WTC11 (cell line): ENCODE measurements around the gene KIF26A. TPM values are rescaled to one million over a fixed set of nuclear protein-coding genes. Genes with fewer than 3 reads are reported as not detected.

Experiments
- ATAC-seq: fragments of 200-7000 bp; cut with Tn5 transposase; 2 replicates; pipeline ENCODE4 v1.10.0; 2021; ENCODE audit warnings: mild to moderate bottlenecking, moderate library complexity
- CTCF ChIA-PET: fragments of 300-600 bp; sonication (Branson Sonifier 250); formaldehyde crosslinking; loops from one replicate; lab custom pipeline; 2021; ENCODE audit warnings: antibody characterized with exemption; lab: Charles Lee
- POLR2A ChIA-PET: fragments of 350-600 bp; sonication (Branson Sonifier 250); formaldehyde crosslinking; loops from one replicate; lab custom pipeline; 2021; ENCODE audit warnings: antibody characterized with exemption; lab: Charles Lee
- DNase-seq: peaks from one replicate; pipeline ENCODE4 v3.0.0; 2021; ENCODE audit warnings: low spot score
- H3K27ac Mint-ChIP-seq: 2 replicates; pipeline ENCODE4 v1.8.0; 2021; ENCODE audit warnings: mixed read lengths
- H3K27me3 Mint-ChIP-seq: 2 replicates; pipeline ENCODE4 v1.8.0; 2021; ENCODE audit warnings: low read depth, mild to moderate bottlenecking, moderate library complexity, mixed read lengths
- H3K36me3 Mint-ChIP-seq: 2 replicates; pipeline ENCODE4 v1.8.0; 2021; ENCODE audit warnings: mixed read lengths
- H3K4me1 Mint-ChIP-seq: 2 replicates; pipeline ENCODE4 v1.8.0; 2022; ENCODE audit warnings: mixed read lengths
- H3K4me3 Mint-ChIP-seq: 2 replicates; pipeline ENCODE4 v1.8.0; 2021; ENCODE audit warnings: mild to moderate bottlenecking, moderate library complexity, mixed read lengths
- H3K9me3 Mint-ChIP-seq: 2 replicates; pipeline ENCODE4 v1.8.0; 2021; ENCODE audit warnings: mixed read lengths
- CREB1 ChIP-seq: sonication (generic); formaldehyde crosslinking; IDR thresholded peaks from 2 replicates; pipeline ENCODE4 v1.8.0; 2023; ENCODE audit warnings: mild to moderate bottlenecking, missing genetic modification reagents
- E2F5 ChIP-seq: sonication (generic); formaldehyde crosslinking; IDR thresholded peaks from 2 replicates; pipeline ENCODE4 v1.8.1; 2022; ENCODE audit warnings: mild to moderate bottlenecking, moderate library complexity, missing genetic modification reagents
- ESRRA ChIP-seq: sonication (generic); formaldehyde crosslinking; IDR thresholded peaks from 2 replicates; pipeline ENCODE4 v1.8.1; 2022; ENCODE audit warnings: mild to moderate bottlenecking, missing genetic modification reagents, borderline replicate concordance
- FOXJ3 ChIP-seq: sonication (generic); formaldehyde crosslinking; IDR thresholded peaks from 2 replicates; pipeline ENCODE4 v1.9.0; 2021; ENCODE audit warnings: missing genetic modification reagents, mild to moderate bottlenecking, borderline replicate concordance
- FOXK1 ChIP-seq: sonication (generic); formaldehyde crosslinking; IDR thresholded peaks from 2 replicates; pipeline ENCODE4 v1.8.0; 2022; ENCODE audit warnings: mild to moderate bottlenecking, moderate library complexity, missing genetic modification reagents
- FOXP1 ChIP-seq: sonication (generic); formaldehyde crosslinking; IDR thresholded peaks from 2 replicates; pipeline ENCODE4 v1.8.0; 2022; ENCODE audit warnings: missing genetic modification reagents, mild to moderate bottlenecking, moderate library complexity, borderline replicate concordance
- GRHL2 ChIP-seq: fragments of 250-450 bp; sonication (Bioruptor Pico); IDR thresholded peaks from 2 replicates; pipeline ENCODE4 v1.8.0; 2022; ENCODE audit warnings: mild to moderate bottlenecking, moderate library complexity; ENCODE audit not compliant: insufficient replicate concordance, severe bottlenecking
- HMGA2 ChIP-seq: fragments of 250-450 bp; sonication (Bioruptor Pico); IDR thresholded peaks from 2 replicates; pipeline ENCODE4 v1.4.0; 2021; ENCODE audit warnings: mild to moderate bottlenecking, moderate library complexity
- HMGXB4 ChIP-seq: sonication (generic); formaldehyde crosslinking; IDR thresholded peaks from 2 replicates; pipeline ENCODE4 v1.8.1; 2023; ENCODE audit warnings: mild to moderate bottlenecking, moderate library complexity, missing genetic modification reagents
- IRF2 ChIP-seq: sonication (generic); formaldehyde crosslinking; IDR thresholded peaks from 2 replicates; pipeline ENCODE4 v1.8.0; 2022; ENCODE audit warnings: low read depth, missing genetic modification reagents, borderline replicate concordance
- JUN ChIP-seq: sonication (generic); formaldehyde crosslinking; IDR thresholded peaks from 2 replicates; pipeline ENCODE4 v1.8.0; 2023; ENCODE audit warnings: mild to moderate bottlenecking, missing genetic modification reagents
- MAX ChIP-seq: sonication (generic); formaldehyde crosslinking; IDR thresholded peaks from 2 replicates; pipeline ENCODE4 v1.8.0; 2022; ENCODE audit warnings: mild to moderate bottlenecking, missing genetic modification reagents
- NFYB ChIP-seq: sonication (generic); formaldehyde crosslinking; conservative IDR thresholded peaks from 2 replicates; pipeline ENCODE4 v1.8.0; 2022; ENCODE audit warnings: low read depth, missing genetic modification reagents
- NR2C2 ChIP-seq: sonication (generic); formaldehyde crosslinking; IDR thresholded peaks from 2 replicates; pipeline ENCODE4 v1.8.0; 2022; ENCODE audit warnings: mild to moderate bottlenecking, missing genetic modification reagents
- NR3C1 ChIP-seq: sonication (generic); formaldehyde crosslinking; conservative IDR thresholded peaks from 2 replicates; pipeline ENCODE4 v1.8.1; 2023; ENCODE audit warnings: low read depth, mild to moderate bottlenecking, missing genetic modification reagents
- SMAD4 ChIP-seq: sonication (generic); formaldehyde crosslinking; IDR thresholded peaks from 2 replicates; pipeline ENCODE4 v1.8.0; 2022; ENCODE audit warnings: mild to moderate bottlenecking, missing genetic modification reagents
- TCF7 ChIP-seq: sonication (generic); formaldehyde crosslinking; IDR thresholded peaks from 2 replicates; pipeline ENCODE4 v1.8.0; 2022; ENCODE audit warnings: mild to moderate bottlenecking, low read depth, missing genetic modification reagents, moderate library complexity
- TEAD1 ChIP-seq: sonication (generic); formaldehyde crosslinking; IDR thresholded peaks from 2 replicates; pipeline ENCODE4 v1.8.0; 2022; ENCODE audit warnings: mild to moderate bottlenecking, missing genetic modification reagents
- TP53 ChIP-seq: sonication (generic); formaldehyde crosslinking; IDR thresholded peaks from 2 replicates; pipeline ENCODE4 v1.8.1; 2023; ENCODE audit warnings: mild to moderate bottlenecking, missing genetic modification reagents
- ZNF121 ChIP-seq: sonication (generic); formaldehyde crosslinking; IDR thresholded peaks from 2 replicates; pipeline ENCODE4 v1.8.0; 2023; ENCODE audit warnings: missing genetic modification reagents
- ZNF219 ChIP-seq: sonication (generic); formaldehyde crosslinking; IDR thresholded peaks from 2 replicates; pipeline ENCODE4 v1.8.0; 2023; ENCODE audit warnings: missing genetic modification reagents, mild to moderate bottlenecking, borderline replicate concordance
- ZNF232 ChIP-seq: sonication (generic); formaldehyde crosslinking; IDR thresholded peaks from 2 replicates; pipeline ENCODE4 v1.8.0; 2022; ENCODE audit warnings: mild to moderate bottlenecking, missing genetic modification reagents
- ZNF263 ChIP-seq: sonication (generic); formaldehyde crosslinking; IDR thresholded peaks from 2 replicates; pipeline ENCODE4 v1.8.1; 2022; ENCODE audit warnings: low read depth, mild to moderate bottlenecking, moderate library complexity, missing genetic modification reagents
- ZNF317 ChIP-seq: sonication (generic); formaldehyde crosslinking; IDR thresholded peaks from 2 replicates; pipeline ENCODE4 v1.8.1; 2023; ENCODE audit warnings: low read depth, mild to moderate bottlenecking, moderate library complexity, missing genetic modification reagents, borderline replicate concordance
- total RNA-seq: library from RNA; stranded (reverse); gene quantifications from 3 replicates; pipeline ENCODE4 v1.2.3, GENCODE V29; 2021
- TF ChIP-seq, protein P1 (sequence below): sonication (generic); formaldehyde crosslinking; IDR thresholded peaks from 2 replicates; pipeline ENCODE4 v1.8.0; 2022; ENCODE audit warnings: mild to moderate bottlenecking, missing genetic modification reagents
- TF ChIP-seq, protein P2 (sequence below): sonication (generic); formaldehyde crosslinking; IDR thresholded peaks from 2 replicates; pipeline ENCODE4 v1.8.1; 2023; ENCODE audit warnings: mild to moderate bottlenecking, missing genetic modification reagents, moderate library complexity
- TF ChIP-seq, protein P3 (sequence below): fragments of 250-450 bp; sonication (Bioruptor Pico); IDR thresholded peaks from 2 replicates; pipeline ENCODE4 v1.9.0; 2021; ENCODE audit warnings: mild to moderate bottlenecking

KIF26A gene
- total RNA-seq, 1 experiment from 2014 or later, result 53.4 TPM

DNA sequence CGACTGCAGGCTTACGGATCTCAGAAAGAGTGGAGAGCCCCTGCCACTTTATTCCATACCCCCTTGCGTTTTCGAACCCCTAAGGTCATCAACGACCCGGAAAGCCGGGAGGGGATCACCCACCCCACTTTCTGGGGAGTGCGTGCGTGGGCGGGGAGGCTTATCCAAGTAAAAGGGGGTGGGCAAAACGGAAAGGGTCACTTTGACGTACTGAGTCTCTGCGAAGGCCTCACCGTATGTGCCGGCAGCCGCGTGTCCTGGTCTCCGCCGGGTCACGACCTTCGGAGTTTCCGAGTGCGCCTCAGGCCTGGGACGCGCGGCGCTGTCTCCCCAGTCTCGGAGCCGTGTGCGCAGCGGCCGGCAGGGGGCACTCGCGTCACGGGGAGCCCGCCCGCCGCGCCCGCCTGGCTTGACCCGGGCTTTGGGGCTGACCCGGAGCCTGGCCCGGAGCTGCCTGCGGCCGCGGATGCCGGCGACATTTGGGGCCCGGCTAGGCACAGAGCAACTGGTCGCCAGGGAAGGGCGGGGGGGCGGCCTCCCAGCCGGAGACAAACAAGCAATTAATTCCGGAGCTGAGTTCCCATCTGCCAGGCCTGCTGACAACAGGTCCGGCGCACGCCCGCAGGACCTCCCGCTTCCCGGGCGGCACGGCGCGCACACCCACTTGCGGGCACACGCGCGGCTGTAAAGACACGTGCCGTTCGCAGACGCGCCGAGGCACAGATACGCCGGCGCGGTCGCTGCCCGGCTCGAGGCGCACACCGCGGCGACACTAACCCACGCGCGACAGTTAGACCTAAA lies 890 bp upstream of the KIF26A start (continued):
- TF ChIP-seq FOXK1 (CRISPR knock-in tag) (peak; percentile 49), E2F5 (peak; percentile 61; the same call in 1 of the 2 replicates), ZNF317 (CRISPR knock-in tag) (0 out of 2 replicates have a peak, but pooled peaks have one; percentile 26), TEAD1 (CRISPR knock-in tag) (no peak), SMAD4 (CRISPR knock-in tag) (no peak), NR2C2 (no peak), ESRRA (CRISPR knock-in tag) (peak; percentile 45; the same call in 1 of the 2 replicates), NR3C1 (no peak), FOXJ3 (CRISPR knock-in tag) (no peak), NFYB (CRISPR knock-in tag) (no peak), FOXP1 (CRISPR knock-in tag) (peak; percentile 68), JUN (peak; percentile 84; the same call in 1 of the 2 replicates), HMGA2 (CRISPR knock-in tag) (no peak), ZNF232 (CRISPR knock-in tag) (no peak; the same call in 1 of the 2 replicates), IRF2 (CRISPR knock-in tag) (no peak), MAX (peak; percentile 95)
- TF ChIP-seq, protein P1, sequence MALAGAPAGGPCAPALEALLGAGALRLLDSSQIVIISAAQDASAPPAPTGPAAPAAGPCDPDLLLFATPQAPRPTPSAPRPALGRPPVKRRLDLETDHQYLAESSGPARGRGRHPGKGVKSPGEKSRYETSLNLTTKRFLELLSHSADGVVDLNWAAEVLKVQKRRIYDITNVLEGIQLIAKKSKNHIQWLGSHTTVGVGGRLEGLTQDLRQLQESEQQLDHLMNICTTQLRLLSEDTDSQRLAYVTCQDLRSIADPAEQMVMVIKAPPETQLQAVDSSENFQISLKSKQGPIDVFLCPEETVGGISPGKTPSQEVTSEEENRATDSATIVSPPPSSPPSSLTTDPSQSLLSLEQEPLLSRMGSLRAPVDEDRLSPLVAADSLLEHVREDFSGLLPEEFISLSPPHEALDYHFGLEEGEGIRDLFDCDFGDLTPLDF (CRISPR knock-in tag), result no peak

GRCh38 chr14:104138718-104139459 lies 502 bp downstream of the KIF26A start:
- CTCF ChIA-PET, result interaction anchor here (0.6 to 0.8 kb wide), 3 partner anchors 11 to 425 kb away, joined by 3 to 5 read pairs (median 3); no protein-coding TSS in a partner anchor
- Mint-ChIP-seq H3K27me3 (peaks cover 25% of the 10 kb centered on the region), H3K36me3 (no peaks in the 10 kb centered on the region), H3K9me3 (no peaks in the 10 kb centered on the region), H3K27ac (no peak overlapping the region), H3K4me3 (peak overlapping the region; percentile 66), H3K4me1 (peaks cover 28% of the 10 kb centered on the region)
- no peak for ATAC-seq
- DNase-seq, result peak; percentile 17
- POLR2A ChIA-PET, result no interaction called here
- TF ChIP-seq, protein P2, sequence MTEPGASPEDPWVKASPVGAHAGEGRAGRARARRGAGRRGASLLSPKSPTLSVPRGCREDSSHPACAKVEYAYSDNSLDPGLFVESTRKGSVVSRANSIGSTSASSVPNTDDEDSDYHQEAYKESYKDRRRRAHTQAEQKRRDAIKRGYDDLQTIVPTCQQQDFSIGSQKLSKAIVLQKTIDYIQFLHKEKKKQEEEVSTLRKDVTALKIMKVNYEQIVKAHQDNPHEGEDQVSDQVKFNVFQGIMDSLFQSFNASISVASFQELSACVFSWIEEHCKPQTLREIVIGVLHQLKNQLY (CRISPR knock-in tag), result no peak
- TF ChIP-seq, protein P3, sequence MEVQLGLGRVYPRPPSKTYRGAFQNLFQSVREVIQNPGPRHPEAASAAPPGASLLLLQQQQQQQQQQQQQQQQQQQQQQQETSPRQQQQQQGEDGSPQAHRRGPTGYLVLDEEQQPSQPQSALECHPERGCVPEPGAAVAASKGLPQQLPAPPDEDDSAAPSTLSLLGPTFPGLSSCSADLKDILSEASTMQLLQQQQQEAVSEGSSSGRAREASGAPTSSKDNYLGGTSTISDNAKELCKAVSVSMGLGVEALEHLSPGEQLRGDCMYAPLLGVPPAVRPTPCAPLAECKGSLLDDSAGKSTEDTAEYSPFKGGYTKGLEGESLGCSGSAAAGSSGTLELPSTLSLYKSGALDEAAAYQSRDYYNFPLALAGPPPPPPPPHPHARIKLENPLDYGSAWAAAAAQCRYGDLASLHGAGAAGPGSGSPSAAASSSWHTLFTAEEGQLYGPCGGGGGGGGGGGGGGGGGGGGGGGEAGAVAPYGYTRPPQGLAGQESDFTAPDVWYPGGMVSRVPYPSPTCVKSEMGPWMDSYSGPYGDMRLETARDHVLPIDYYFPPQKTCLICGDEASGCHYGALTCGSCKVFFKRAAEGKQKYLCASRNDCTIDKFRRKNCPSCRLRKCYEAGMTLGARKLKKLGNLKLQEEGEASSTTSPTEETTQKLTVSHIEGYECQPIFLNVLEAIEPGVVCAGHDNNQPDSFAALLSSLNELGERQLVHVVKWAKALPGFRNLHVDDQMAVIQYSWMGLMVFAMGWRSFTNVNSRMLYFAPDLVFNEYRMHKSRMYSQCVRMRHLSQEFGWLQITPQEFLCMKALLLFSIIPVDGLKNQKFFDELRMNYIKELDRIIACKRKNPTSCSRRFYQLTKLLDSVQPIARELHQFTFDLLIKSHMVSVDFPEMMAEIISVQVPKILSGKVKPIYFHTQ (CRISPR knock-in tag), result no peak
- TF ChIP-seq ESRRA (CRISPR knock-in tag), result no peak
- 0 out of 2 replicates have a peak, but pooled peaks have one; percentile 53 for TF ChIP-seq TP53 (CRISPR knock-in tag)
- TF ChIP-seq SMAD4 (CRISPR knock-in tag), result no peak
- no peak for TF ChIP-seq HMGA2 (CRISPR knock-in tag)
- no peak for TF ChIP-seq ZNF263 (CRISPR knock-in tag)
- no peak for TF ChIP-seq ZNF121
- 0 out of 2 replicates have a peak, but pooled peaks have one; percentile 0 for TF ChIP-seq NFYB (CRISPR knock-in tag)
- no peak for TF ChIP-seq TCF7
- no peak; the same call in 1 of the 2 replicates for TF ChIP-seq HMGXB4 (CRISPR knock-in tag)
- TF ChIP-seq MAX, result no peak
- no peak for TF ChIP-seq CREB1
- no peak for TF ChIP-seq ZNF219 (CRISPR knock-in tag)
- no peak for TF ChIP-seq GRHL2
